PC-9 (cell line): ENCODE measurements around the gene MLF2. TPM values are rescaled to one million over a fixed set of nuclear protein-coding genes. Genes with fewer than 3 reads are reported as not detected.

Source experiments
- BruUV-seq: library from RNA; stranded (reverse); fragments of 400-500 nt; replicated peaks from 2 replicates; lab custom pipeline; 2021; lab: Mats Ljungman, UMichigan
- CTCF ChIA-PET: fragments of 300-600 bp; sonication (Branson Sonifier 250); formaldehyde crosslinking; loops from one replicate; lab custom pipeline; 2022; ENCODE audit warnings: antibody characterized with exemption; lab: Charles Lee
- POLR2A ChIA-PET: fragments of 300-600 bp; sonication (Branson Sonifier 250); formaldehyde crosslinking; loops from one replicate; lab custom pipeline; 2022; ENCODE audit warnings: antibody characterized with exemption; ENCODE audit not compliant: unreplicated experiment; lab: Charles Lee
- DNase-seq, 2 experiments: peaks; one replicate each; pipeline versions ENCODE4 v3.0.0 to v3.0.0-alpha.2; 2015 to 2022; ENCODE audit warnings: mixed read lengths in 1 of 2
- H2AFZ ChIP-seq: fragments of 200-600 bp; sonication (generic); 2 replicates; pipeline ENCODE4 v1.8.1; 2017; ENCODE audit warnings: antibody characterized with exemption
- H3F3A ChIP-seq: fragments of 200-600 bp; sonication (generic); 2 replicates; pipeline ENCODE4 v1.8.1; 2017; ENCODE audit warnings: antibody characterized with exemption, mild to moderate bottlenecking, low read depth; ENCODE audit not compliant: insufficient read depth
- H3K27ac ChIP-seq: fragments of 200-600 bp; sonication (generic); 2 replicates; pipeline ENCODE4 v1.6.1; 2016; ENCODE audit warnings: mixed run types
- H3K27me3 ChIP-seq: fragments of 200-600 bp; sonication (generic); 2 replicates; pipeline ENCODE4 v1.6.1; 2016; ENCODE audit warnings: low read depth, mixed run types; ENCODE audit not compliant: insufficient read depth
- H3K36me3 ChIP-seq: fragments of 200-600 bp; sonication (generic); 2 replicates; pipeline ENCODE4 v1.6.1; 2016; ENCODE audit warnings: low read depth, mixed run types
- H3K4me1 ChIP-seq: fragments of 200-600 bp; sonication (generic); replicated peaks from 2 replicates; pipeline ENCODE4 v1.6.1; 2016; ENCODE audit warnings: mixed run types; ENCODE audit not compliant: insufficient read depth
- H3K4me2 ChIP-seq: fragments of 200-600 bp; sonication (generic); 2 replicates; pipeline ENCODE4 v1.6.1; 2017; ENCODE audit warnings: mixed run types
- H3K4me3 ChIP-seq: fragments of 200-600 bp; sonication (generic); 2 replicates; pipeline ENCODE4 v1.6.1; 2016; ENCODE audit warnings: mixed run types
- H3K79me2 ChIP-seq: fragments of 200-600 bp; sonication (generic); 2 replicates; pipeline ENCODE4 v1.6.1; 2017; ENCODE audit warnings: low read depth, mixed run types
- H3K9me2 ChIP-seq: fragments of 200-600 bp; sonication (generic); 2 replicates; pipeline ENCODE4 v1.8.1; 2017; ENCODE audit warnings: mild to moderate bottlenecking; ENCODE audit not compliant: insufficient read depth
- H3K9me3 ChIP-seq: fragments of 200-600 bp; sonication (generic); 2 replicates; pipeline ENCODE4 v1.8.1; 2016; ENCODE audit warnings: low read depth; ENCODE audit not compliant: insufficient read depth
- H4K20me1 ChIP-seq: fragments of 200-600 bp; sonication (generic); 2 replicates; pipeline ENCODE4 v1.8.1; 2017; ENCODE audit not compliant: insufficient read depth
- EZH2 ChIP-seq: fragments of 200-600 bp; sonication (generic); IDR thresholded peaks from 2 replicates; pipeline ENCODE4 v1.8.0; 2017; ENCODE audit warnings: antibody characterized with exemption, low read depth
- intact Hi-C: fragments of 100-400 bp; cut with micrococcal nuclease; formaldehyde crosslinking; loops from one replicate; pipeline ENCODE4 v1.10.0; 2022; ENCODE audit not compliant: unreplicated experiment
- total RNA-seq: library from RNA; stranded (reverse); gene quantifications from 2 replicates; pipeline ENCODE4 v1.2.3, GENCODE V29; 2021
- TF ChIP-seq, protein P1 (sequence below): fragments of 200-600 bp; sonication (generic); conservative IDR thresholded peaks from 2 replicates; pipeline ENCODE4 v1.6.1; 2017; ENCODE audit warnings: mixed run types, antibody characterized with exemption, mild to moderate bottlenecking, moderate library complexity

The MLF2 gene
- total RNA-seq, 1 experiment from 2014 or later = 379 TPM

DNA sequence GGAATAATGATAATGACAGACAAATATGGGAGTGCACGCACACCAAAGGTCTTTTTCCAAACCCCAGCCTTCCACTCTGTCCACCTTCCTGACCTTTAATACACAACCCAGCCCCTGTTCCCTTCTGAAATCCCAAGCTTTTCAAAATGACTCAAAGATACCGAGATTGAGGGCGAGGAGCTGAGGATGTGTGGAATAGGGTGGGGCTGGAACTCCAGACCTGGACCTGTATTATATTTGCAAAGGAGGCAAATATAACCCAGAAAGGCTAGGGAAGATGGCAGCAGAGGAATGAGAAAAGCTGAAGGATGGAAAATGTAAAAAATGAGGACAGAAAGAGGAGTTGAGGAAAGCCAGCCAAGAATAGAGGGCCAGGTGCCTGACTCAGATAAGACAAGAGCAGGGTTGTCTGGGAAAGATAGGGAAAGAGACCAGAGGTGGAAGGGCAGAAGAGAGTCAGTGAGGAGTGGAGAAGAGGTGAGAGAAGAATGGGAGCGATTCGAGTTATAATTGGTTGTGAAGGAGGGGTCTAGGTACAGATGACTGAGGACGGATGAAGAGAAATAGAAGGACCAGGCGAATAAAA is 12.2 kb upstream of the MLF2 start:
- Histone ChIP-seq H2AFZ (peak overlapping the region; percentile 52; the same call in 1 of the 2 replicates), H3F3A (peaks cover 33% of the 10 kb centered on the region), H3K36me3 (no peaks in the 10 kb centered on the region), H3K4me3 (peak overlapping the region; percentile 70; the same call in 1 of the 2 replicates), H3K27ac (peak overlapping the region; percentile 17; the same call in 1 of the 2 replicates), H3K9me3 (no peaks in the 10 kb centered on the region), H3K4me2 (peak overlapping the region; percentile 77), H3K9me2 (no peaks in the 10 kb centered on the region), H3K4me1 (peaks cover 36% of the 10 kb centered on the region), H3K79me2 (peaks cover 25% of the 10 kb centered on the region), H3K27me3 (no peaks in the 10 kb centered on the region), H4K20me1 (peaks cover 19% of the 10 kb centered on the region; the same call in 1 of the 2 replicates)
- intact Hi-C loops = loop anchor here (2.0 kb wide), 1 partner anchor 76 kb away; the partner anchor contains the start of gene ZNF384
- no TSS peak for BruUV-seq
- DNase-seq = no peak
- TF ChIP-seq EZH2 = no peak
- TF ChIP-seq, protein P1, sequence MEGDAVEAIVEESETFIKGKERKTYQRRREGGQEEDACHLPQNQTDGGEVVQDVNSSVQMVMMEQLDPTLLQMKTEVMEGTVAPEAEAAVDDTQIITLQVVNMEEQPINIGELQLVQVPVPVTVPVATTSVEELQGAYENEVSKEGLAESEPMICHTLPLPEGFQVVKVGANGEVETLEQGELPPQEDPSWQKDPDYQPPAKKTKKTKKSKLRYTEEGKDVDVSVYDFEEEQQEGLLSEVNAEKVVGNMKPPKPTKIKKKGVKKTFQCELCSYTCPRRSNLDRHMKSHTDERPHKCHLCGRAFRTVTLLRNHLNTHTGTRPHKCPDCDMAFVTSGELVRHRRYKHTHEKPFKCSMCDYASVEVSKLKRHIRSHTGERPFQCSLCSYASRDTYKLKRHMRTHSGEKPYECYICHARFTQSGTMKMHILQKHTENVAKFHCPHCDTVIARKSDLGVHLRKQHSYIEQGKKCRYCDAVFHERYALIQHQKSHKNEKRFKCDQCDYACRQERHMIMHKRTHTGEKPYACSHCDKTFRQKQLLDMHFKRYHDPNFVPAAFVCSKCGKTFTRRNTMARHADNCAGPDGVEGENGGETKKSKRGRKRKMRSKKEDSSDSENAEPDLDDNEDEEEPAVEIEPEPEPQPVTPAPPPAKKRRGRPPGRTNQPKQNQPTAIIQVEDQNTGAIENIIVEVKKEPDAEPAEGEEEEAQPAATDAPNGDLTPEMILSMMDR = no peak
- ChIA-PET CTCF (interaction anchor here (0.6 to 4.8 kb wide), 4 partner anchors 12 to 306 kb away, joined by 3 to 83 read pairs (median 10); partner anchors contain the start of genes CDCA3, LPAR5, MLF2 and USP5), POLR2A (interaction anchor here (0.6 to 2.6 kb wide), 5 partner anchors 12 to 711 kb away, joined by 3 to 59 read pairs (median 9); partner anchors contain the start of genes CDCA3, MLF2 and USP5)

DNA sequence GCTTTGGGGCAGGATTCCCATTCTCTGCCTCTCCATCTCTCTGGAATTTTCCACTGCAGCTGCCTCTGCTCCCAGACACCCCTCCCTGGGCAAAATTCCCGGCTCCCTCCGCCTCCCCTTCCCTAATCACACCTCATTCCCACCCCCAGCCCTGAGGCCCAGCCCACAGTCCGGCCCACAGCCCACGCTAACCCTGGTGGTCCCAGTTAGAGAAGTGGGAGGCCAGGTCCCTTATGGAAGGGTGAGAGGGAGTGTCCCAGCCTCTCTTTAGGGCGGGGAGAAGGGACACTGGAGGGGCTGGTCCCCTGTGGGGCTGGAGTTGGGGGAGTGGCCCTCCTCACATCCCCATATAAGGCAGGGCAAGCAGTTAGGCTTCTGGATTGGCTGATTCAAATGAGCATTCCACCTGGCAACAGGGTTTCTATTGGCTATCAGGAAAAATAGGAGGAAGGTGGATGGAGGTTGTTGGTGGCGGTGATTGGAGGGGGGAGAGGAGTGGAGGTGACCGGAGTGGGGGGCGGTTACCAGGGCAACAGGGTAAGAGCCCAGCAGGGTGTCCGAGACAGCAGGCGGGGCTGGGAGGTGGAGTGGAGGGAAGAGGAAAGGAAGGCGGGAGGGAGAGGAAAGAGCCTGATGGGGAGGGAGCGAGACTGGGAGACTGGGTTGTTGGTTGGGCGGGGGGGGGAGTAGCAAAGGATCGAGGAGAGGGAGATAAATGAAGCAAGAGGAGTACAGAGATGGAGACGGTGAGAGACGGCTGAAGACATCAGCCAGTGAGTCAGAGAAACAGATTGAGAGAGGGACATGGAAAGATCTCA is 11.3 kb upstream of the MLF2 start:
- H2AFZ ChIP-seq = peak overlapping the region; percentile 70
- ChIA-PET CTCF (interaction anchor here (0.7 to 4.8 kb wide), 3 partner anchors 11 to 87 kb away, joined by 3 to 83 read pairs (median 10); partner anchors contain the start of genes CDCA3 and MLF2), POLR2A (interaction anchor here (0.6 to 0.7 kb wide), 2 partner anchors 11 to 132 kb away, joined by 3 to 6 read pairs; partner anchors contain the start of gene MLF2)
- H3K9me3 ChIP-seq = no peaks in the 10 kb centered on the region
- H3K27ac ChIP-seq = no peak overlapping the region; the same call in 1 of the 2 replicates
- peak overlapping the region; percentile 21; the same call in 1 of the 2 replicates for H3K4me3 ChIP-seq
- H3K79me2 ChIP-seq = peaks cover 23% of the 10 kb centered on the region
- H4K20me1 ChIP-seq = peaks cover 16% of the 10 kb centered on the region; the same call in 1 of the 2 replicates
- H3K4me1 ChIP-seq = peaks cover 36% of the 10 kb centered on the region
- H3K27me3 ChIP-seq = no peaks in the 10 kb centered on the region
- H3K4me2 ChIP-seq = peak overlapping the region; percentile 77
- H3K36me3 ChIP-seq = no peaks in the 10 kb centered on the region
- no peak for TF ChIP-seq EZH2
- TF ChIP-seq, protein P1 = no peak
- no TSS peak for BruUV-seq
- H3F3A ChIP-seq = peaks cover 23% of the 10 kb centered on the region
- DNase-seq = peak; percentile 97 to 98
- intact Hi-C loops = loop anchor here (1.0 to 2.0 kb wide), 3 partner anchors 11 to 151 kb away; partner anchors contain the start of genes MLF2 and ZNF384
- no peaks in the 10 kb centered on the region for H3K9me2 ChIP-seq

DNA sequence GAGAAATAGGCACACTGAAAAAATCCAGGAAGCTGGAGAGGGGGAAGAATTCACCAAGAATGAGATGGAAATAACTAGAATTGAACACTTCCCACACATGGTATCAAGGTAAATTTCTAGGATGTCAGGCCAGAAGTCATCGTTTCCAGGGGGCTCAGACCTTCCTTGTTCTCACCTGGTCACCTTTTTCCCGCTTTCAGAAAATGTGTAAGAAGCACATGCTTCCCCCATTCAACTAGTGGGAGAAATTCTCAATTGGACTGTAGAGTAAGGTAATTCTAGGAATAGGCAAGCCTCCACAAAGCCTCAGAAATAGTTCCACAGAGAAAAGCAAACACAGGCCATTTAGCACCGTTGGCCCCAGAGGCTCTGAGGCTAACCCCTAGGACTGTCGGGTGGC is 10.4 kb upstream of the MLF2 start:
- ChIA-PET POLR2A (interaction anchor here (0.6 kb wide), 1 partner anchor 131 kb away, joined by 6 read pairs; no protein-coding TSS in a partner anchor), CTCF (interaction anchor here (0.6 to 2.0 kb wide), 3 partner anchors 10 to 88 kb away, joined by 3 to 10 read pairs (median 5); partner anchors contain the start of genes CDCA3 and MLF2)
- H3K4me3 ChIP-seq = peak overlapping the region; percentile 21; the same call in 1 of the 2 replicates
- peaks cover 23% of the 10 kb centered on the region for H3F3A ChIP-seq
- no peak for DNase-seq
- intact Hi-C loops = no loop called here
- H3K27me3 ChIP-seq = no peaks in the 10 kb centered on the region
- H2AFZ ChIP-seq = peak overlapping the region; percentile 70
- no peaks in the 10 kb centered on the region for H3K9me3 ChIP-seq
- H3K79me2 ChIP-seq = peaks cover 15% of the 10 kb centered on the region
- TF ChIP-seq, protein P1 = no peak
- no peak for TF ChIP-seq EZH2
- H3K4me1 ChIP-seq = peaks cover 30% of the 10 kb centered on the region
- H3K4me2 ChIP-seq = peak overlapping the region; percentile 77
- H3K9me2 ChIP-seq = no peaks in the 10 kb centered on the region
- BruUV-seq = no TSS peak
- H4K20me1 ChIP-seq = peaks cover 8% of the 10 kb centered on the region; the same call in 1 of the 2 replicates
- H3K36me3 ChIP-seq = no peaks in the 10 kb centered on the region
- no peak overlapping the region for H3K27ac ChIP-seq
